GM12891 (cell line): Measurements from ENCODE around the gene MEGF6.

ENCODE experiments used
- PAX5 ChIP-seq: IDR thresholded peaks from 2 replicates; pipeline ENCODE4 v1.6.1; 2011; ENCODE audit warnings: low read length, moderate library complexity, mild to moderate bottlenecking; ENCODE audit not compliant: insufficient read depth, severe bottlenecking
- POLR2A ChIP-seq: IDR thresholded peaks from 2 replicates; pipeline ENCODE4 v1.6.1; 2011; ENCODE audit warnings: low read depth, low read length, control low read depth
- POLR2AphosphoS5 ChIP-seq: IDR thresholded peaks from 2 replicates; pipeline ENCODE4 v1.6.1; 2011; ENCODE audit warnings: low read depth, low read length, control low read depth
- POU2F2 ChIP-seq: IDR thresholded peaks from 2 replicates; pipeline ENCODE4 v1.6.1; 2011; ENCODE audit warnings: low read depth, mild to moderate bottlenecking, control low read depth, low read length, moderate library complexity
- SPI1 ChIP-seq: IDR thresholded peaks from 2 replicates; pipeline ENCODE4 v1.6.1; 2011; ENCODE audit warnings: low read depth, low read length, control low read depth
- TAF1 ChIP-seq: IDR thresholded peaks from 2 replicates; pipeline ENCODE4 v1.6.1; 2011; ENCODE audit warnings: low read depth, low read length, control low read depth

GRCh38 chr1:3506041-3506440 is 105.3 kb downstream of the MEGF6 start:
- TF ChIP-seq POLR2AphosphoS5 (no peak), POLR2A (no peak), TAF1 (no peak), SPI1 (no peak), PAX5 (no peak), POU2F2 (no peak)
